Esophagus mucosa (tissue), 1 donor: Measurements from ENCODE around the gene RHEB. TPM values are rescaled to one million over a fixed set of nuclear protein-coding genes. Genes with fewer than 3 reads are reported as not detected.

ENCODE experiments used
- ATAC-seq: fragments of 200-7000 bp; cut with Tn5 transposase; one replicate; pipeline ENCODE4 v1.9.1; 2020
- total RNA-seq: library from RNA; stranded (reverse); gene quantifications from one replicate; pipeline ENCODE4 v1.2.4, GENCODE V29; 2023
- donor health status: DM: yes; HTN: yes; CAD: no.

RHEB gene
- total RNA-seq, 1 donor from 2014 or later: 48.4 TPM

DNA sequence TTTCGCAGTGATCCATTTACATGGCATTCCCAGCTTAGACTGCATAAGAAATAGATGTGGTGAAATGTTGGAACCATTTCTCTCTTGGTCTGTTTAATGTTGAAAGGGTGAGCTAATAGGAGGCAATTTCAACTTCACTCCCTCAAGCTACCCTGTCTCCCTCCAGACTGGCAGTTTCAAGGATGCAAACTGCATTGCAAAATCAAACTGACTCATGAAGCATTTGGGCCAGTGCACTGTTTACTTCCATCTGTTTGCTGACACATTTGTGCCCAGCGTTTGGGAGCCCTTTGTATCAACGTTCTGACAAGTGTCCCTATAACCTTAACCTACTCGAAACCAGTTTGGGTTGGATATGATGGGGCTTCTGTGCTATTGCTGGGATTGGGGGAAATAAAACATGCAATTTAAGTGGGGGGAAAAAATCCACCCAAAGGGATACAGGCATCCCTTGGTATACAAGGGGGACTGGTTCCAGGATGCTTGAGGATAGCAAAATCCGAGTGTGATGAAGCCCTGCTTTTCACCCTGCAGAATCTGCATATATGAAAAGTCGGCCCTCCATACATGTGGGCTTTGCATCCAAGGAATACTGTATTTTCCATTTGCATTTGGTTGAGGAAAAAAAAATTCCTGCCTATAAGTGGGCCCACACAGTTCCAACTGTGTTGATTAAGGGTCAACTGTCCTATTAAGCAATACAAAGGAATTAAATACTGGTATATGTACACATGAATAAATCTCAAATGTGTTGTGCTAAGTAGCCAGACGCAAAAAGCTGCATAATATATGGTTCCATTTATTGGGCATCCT lies 15.6 kb downstream of the RHEB start:
- peak; percentile 77 for ATAC-seq

DNA sequence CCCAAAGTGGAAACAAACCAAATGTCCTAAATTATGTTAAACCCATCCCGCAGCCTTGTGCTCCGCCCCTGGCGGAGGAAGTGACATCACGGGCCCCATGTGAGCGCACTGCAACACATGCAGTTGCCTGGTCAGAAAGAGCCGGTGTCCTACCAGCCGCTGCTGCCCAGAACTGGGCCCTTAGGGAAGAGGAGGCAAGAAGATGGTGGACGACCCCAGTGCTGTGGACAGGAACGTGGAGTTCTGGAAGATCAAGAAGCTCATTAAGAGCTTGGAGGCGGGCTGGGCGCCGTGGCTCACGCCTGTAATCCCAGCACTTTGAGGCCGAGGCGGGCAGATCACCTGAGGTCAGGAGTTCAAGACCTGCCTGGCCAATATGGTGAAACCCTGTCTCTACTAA lies 18.0 kb downstream of the RHEB start:
- ATAC-seq: no peak

DNA sequence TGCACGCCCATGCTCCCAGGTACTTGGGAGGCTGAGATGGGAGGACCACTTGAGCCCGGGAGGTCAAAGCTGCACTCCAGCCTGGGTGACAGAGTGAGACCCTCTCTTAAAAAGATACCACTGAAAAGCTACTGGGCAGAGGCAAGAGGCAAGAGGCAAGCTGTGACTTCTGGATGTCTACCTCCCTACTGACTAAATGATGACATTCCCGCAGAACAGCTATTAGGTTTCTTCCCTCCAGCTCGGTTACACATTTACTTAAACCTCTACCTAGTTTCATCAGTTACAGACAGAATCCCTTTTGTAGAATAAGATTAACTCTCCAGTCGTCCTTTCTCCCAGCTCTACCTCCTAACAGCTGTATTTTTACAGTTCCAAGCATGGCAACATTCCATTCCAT lies 21.2 kb downstream of the RHEB start:
- ATAC-seq: no peak

DNA sequence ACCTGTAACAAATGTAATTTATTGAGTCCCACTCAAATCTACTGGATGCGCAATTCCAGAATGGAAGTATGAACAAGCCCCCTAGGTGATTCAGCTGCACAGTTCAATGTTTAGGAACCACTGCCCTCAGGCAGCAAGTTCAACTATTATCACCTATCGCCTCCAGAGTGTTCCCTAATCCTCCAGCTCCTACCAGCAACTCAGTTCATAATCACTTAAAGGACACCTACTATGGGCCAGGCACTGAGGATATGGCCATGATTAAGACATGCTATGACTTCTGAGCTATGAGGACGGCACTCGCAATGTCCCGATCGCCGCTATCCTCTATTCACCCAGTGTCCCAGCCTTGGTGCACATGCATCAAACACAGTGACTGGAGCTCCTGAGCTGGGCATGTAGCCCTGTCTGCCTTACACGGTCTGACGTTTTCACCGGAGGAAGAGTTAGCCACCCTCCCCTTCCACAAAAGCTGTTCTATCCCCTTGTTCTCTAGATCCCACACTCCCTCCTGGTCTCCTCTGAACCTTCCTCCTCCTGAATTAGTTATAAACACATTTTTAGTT lies 22.3 kb downstream of the RHEB start:
- no peak for ATAC-seq

DNA sequence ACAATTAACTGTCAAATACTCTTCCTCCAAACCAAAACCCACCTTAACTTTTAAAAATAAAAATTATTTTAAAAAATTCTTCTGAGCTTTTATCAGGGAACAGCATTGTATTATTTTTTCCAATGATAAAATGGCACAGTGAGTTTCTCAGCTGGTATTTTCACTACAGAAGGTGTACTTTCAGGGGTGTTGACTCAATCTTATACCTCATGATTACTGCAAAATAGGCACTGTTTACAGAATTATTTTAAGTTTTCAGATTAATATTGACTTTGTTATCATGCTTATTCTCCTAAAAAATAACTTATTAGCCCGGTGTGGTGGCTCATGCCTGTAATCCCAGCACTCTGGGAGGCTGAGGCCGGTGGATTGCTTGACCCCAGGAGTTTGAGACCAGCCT lies 24.3 kb downstream of the RHEB start:
- no peak for ATAC-seq

DNA sequence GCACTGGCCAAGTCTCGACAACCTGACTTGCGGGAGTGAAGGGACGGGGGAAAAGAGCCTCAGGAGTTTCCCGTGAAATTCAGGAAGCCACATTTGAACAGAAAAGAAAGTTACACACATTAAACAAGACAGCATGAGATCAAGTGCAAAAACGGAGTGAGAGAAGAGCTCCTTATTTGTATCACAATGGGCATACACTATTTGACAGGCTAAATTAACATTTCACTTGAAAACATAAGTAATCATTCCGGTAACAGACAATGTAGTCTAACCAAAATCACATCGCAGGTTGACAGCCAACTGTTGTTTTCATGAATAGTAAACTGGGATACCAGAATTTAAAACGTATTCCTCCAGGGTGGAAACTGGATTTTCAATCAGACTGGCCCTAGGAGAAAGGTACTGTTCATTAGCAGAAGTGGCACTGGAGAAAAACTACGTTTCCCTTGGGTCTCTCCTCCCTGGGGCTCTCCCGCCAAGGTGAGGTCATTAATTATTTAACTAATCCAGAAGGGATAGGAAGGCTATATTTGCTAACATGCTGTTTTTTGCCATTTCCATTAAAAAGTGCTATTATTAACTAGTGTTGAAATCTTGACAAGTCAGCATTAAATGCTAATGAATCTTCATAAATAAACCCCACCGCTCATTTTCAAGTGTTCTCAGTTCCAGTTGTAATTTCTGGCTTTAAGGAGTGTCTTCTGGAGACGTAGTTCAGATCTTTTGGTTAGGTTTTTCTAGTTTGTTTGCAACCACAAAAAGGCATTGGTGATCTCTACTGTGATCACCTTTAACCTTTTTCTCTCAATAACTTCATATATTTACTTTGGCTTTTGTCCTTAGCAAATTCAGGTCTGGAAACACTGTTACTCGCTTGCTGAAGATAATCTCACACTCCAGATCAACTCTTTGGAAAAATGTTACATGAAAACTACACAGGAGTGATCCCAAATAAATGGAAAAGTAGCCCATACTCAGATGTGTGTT lies 25.1 kb downstream of the RHEB start:
- no peak for ATAC-seq

DNA sequence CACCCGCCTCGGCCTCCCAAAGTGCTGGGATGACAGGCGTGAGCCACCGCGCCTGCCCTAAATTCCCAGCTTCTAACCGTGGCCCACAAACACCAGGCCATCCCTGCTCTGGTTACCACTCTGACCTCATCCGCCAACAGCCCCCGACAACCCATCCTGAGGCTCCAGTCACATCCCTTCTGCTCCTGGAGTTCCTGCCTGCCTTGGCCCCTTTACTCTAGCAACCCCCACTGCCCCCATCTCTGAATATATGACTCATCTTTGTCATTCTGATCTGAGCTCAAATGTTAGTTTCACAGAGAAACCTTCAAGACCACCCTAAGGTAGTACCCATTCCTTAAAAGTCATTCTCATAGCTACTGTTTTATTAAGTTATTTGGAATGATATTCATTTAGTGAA lies 26.6 kb downstream of the RHEB start:
- no peak for ATAC-seq

DNA sequence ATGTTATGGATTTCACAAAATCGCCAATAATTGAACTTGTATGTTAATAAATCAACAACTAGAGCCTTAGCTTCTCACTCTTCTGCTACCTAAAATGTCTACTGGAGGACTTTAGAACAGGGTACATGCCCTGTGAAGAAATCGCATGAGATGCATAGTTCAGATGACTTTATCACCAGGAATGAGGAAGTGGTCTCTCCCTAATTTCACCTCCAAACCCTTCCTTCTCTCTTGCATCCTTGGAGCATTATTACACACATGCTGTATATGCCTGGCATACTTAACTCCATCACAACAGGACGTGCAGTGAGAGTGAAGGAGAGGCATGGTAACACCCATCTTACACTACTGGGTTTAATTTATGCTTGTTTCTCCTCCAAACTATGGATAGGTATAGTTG lies 27.8 kb downstream of the RHEB start:
- ATAC-seq: peak; percentile 94

DNA sequence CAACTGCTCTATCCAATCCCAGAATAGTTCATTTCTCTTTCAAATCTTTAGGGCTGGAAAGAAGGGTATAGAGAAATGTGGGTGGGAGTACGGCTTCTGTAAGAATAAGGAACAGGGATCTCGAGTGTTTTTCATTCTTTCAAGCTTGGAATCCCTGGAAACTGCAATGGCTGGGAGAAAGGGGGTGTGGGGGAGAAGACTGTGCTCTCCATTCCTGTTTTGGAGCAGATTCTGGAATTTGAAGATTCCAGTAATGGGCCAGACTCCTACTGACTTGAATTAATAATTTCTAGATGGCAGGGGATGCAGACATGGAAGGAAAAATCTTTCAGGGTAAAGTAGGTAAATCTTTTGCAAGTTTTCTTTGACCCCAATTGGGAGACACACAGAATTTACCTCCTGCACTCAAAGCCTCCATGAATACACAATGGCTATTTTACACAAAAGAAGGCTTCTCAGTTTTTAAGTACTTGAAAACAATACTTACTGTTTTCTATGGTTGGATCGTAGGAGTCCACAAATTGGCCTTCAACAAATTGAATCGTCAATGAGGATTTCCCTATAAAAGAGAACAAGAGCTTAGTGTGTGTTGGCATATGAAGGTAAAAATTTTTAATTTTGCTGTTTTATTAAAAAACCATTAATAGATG lies 29.1 kb downstream of the RHEB start:
- no peak for ATAC-seq

DNA sequence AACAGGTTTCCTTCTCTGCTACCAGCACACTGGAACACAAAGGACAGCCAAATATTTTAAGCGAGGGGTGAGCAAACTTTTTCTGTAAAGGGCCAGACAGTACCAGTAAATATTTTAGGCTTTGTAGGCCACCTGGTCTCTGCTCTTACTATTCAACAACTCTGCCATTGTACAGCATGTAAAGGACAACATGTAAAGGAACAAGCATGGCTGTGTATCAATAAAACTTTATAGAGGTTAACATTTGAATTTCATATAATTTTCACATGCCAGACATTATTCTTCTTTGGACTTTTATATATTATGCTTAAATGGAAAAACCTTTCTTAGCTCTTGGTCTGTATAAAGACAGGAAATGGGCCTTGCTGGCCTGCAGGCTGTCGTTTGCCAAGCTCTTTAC lies 30.2 kb downstream of the RHEB start:
- ATAC-seq: no peak

DNA sequence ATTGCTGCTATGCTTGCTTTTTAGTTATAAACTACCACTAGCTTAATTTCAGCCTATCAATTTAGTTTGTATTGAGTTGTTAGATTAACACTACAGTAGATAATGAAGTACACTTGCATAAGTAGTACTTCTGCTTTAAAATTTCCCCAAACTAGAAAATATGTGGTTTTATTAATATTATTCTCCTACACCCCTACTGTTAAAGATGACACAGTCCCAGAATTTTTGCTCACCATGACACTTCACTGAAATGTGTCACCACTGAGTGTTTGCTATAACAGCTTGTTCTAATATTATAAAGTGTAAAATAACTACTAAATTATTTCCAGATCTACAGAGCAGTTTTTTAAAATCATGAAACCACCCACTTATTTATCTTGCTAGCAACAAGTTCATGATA lies 31.6 kb downstream of the RHEB start:
- ATAC-seq: no peak

DNA sequence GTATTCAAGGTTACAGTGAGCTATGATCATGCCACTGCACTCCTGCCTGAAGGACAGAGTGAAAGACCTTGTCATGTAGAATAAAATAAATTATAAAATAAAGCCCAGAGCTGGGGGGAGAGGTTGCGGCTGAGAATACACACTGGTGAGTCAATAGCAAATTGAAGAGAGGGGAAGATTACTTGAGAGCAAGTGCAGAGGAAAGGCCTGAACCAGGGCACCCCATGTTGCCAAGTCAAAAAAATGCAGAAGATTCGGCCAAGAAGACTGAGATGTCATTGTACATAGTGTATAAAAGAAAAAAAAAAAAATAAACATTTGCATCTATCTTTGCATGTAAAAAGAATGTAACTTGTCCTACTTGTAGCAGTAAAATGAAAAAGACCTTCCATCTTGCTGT lies 32.5 kb downstream of the RHEB start:
- ATAC-seq: no peak

DNA sequence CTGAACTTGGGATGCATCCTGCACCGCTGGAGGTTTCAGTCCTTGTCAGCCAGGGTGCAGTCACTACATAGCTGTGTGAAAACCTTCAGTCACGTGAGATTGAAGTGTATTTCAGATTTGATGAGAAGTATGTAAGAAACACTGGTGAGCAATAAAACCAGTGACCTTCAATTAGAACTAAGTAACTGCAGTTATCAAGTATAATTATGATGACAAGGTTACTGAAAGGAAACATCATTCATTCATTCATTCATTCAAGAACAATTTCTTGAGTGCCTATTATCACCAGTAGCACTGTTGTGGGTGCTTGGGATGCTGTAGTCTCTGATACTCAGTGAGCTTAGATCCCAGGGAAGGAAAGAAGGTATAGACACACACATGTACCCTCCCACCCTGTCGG lies 33.6 kb downstream of the RHEB start:
- ATAC-seq: no peak

DNA sequence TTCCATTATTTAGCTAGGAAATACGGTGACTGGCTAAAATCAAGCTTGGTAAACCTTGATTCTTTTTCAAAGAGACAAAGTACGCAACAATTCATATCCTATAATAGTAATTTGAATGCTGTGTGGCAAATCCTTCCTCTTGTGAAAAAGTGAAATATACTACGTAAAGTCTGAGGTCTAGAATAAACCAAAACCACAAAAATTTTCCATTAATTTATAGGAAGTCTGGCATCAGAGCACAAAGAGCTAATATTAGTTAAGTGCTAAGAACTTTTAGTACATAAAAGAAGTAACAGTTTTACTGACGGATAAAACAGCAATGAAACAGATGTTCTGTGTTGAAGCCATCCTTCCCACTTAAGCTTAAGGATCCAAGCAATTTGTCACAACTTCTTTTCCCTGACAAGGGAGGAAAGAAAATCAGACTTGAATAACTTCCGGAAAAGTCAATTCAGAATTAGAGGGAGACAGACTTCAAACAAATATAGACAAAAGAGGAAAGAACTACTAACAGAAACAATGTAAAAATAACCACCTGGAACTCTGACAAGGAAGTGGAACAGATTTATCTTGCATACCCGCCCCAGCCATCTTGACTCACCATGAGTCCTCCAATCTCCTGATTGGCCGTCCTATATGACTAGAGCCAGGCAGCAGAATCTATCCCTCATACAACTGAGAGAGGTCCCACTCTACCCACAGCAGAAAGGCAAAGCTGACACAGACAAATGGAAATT lies 34.6 kb downstream of the RHEB start:
- ATAC-seq: peak; percentile 80

DNA sequence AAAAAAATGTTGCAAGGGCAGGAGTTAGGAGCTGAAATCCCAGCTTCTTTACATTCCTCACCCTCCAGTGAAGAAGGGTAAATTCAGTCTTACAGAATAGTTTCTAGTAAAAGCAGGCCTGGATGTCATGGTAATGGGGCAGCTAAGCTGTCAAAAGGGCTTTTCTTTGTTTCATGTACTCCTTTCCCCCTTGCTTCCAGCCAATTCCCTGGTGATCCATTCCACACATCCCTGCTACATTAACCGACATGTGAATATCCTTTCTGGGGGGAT lies 36.0 kb downstream of the RHEB start:
- ATAC-seq: no peak

DNA sequence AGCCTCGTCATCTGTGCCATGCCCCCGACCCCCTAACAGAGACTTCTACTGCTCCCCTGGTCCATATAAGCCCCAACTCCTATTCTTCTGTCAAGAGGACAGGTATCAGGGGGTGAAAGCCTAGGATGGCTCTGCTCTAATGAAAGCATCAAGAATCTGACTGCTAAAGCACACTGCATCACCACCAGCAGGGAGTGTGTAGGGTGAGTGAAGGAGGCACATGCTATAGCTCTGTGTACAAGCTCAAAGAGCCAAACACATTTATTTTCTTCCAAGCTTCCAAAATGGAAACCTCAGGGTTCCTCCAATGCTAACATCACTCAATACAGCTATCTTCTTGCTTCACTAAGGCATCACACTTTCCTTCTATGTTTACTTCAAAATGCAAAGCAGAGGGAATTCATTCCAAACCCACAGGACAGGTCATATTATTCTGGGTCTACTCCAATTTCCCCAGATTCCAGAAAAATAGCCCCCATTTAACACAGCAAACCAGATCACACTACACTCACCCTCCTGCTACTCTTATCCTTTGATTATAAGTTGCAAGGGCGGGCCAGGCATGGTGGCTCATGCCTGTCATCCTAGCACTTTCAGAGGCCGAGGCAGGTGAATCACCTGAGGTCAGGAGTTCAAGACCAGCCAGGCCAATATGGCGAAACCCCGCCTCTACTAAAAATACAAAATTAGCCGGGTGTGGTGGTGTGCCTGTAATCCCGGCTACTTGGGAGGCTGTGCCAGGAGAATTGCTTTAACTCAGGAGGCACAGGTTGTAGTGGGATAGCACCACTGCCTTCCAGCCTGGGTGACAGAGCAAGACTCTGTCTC lies 36.6 kb downstream of the RHEB start:
- peak; percentile 71 for ATAC-seq

DNA sequence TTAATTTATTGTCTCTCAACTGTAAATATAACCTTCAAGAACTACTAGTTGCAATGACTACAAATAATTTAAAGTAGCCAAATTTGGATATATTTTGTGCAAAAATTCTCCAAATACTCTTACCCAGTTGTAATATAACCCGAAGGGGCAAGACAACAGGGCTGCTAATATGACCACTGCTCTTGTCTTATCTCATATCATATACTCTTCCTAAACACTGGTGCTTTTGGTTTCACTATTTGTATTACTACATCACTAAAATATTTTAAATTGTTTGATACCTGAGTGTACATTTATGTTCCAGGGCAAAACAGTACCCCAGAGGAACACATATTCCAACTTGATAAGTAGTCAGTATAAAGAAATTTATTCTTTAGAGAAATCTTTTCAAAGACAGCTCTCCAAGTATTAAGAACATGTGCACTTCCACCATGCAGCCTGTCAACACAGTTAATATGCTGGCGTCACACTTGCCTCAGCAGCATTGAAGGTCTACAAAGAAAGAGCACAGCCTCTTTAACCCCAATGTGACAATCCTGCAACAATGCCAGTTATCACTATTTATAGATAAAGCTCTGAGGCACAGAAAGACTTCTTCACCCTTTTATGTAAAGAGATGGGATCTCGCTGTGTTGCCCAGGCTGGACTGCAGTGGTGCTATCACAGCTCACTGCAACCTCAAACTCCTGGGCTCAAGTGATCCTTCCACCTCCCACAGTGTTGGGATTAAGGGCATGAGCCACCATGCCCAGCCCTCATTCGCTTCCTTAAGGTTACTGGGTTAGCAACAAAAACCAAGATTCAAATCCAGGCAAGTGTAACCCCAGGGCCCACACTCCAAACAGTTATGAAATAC lies 37.8 kb downstream of the RHEB start:
- ATAC-seq: peak; percentile 67

DNA sequence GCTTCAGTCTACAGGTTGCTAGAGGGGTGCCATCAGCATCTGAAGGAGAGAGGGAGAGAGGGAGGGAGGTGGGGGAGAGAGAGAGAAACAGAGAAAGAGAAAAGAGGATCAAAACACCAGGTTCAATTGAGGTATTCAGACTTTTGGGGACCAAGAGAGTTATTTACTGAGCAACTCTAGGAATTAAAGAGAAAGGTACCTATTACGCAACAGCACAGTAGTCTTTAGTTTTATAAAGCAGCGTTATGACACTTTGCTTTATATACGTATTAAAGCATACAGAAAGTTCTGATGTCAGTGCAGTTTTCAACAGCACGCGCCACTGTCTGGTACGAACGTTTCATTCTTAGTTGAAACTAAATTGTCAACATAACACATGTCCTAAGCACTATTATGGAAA lies 41.8 kb downstream of the RHEB start:
- ATAC-seq: no peak

DNA sequence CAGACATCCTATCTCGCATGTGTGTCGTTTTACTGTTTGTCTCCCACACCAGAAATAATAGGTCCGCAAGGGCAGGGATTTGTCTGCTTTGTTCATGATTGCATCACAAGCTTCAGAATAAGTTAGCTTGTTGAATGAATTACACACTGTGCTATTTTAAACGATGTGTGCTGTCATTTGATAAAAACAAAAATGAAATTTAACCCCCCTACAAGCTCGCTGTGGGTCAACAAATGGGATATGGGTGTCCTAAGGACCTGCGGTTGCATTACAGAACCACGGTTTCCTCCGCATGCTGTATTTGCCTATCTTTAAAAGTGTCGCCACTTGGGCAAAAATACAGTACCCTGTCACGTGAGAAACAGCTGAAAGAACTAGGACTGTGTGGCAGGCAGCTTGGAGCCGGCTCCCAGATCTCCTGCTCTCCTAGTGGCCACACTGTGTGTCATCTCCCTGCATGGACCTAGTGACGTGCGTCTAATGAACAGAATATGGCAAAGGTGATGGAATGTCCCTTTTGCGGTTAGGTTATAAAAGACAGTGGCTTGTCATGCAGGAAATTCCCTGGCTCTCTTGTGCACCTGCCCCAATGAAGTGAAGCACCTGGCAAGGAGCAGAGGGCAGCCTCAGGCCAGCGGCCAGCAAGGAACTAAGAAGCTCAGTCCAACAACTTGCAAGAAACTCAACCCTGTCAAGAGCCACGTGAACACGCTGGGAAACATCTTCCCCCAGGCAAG lies 46.9 kb downstream of the RHEB start:
- no peak for ATAC-seq

DNA sequence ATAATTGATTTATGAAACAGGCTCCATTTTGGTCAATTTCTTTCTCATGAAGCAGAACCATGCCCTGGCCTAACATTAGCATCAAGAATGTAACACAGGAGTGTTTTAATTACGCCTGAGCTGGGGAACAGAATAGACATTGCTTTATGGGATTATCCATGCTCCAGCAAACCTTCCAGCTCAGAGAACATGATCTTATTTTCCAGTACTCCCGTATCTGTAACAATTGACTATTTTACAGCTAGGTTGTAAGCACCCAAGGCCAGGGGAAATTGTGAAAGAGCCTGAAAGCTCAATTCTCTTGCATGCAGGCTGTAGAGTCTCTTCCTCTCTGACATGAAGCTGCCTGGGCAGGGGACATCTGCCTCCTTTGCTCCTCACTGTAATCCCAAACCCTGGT lies 49.0 kb downstream of the RHEB start:
- ATAC-seq: no peak
